ENCODE data around the gene NF2. TPM values are rescaled to one million over a fixed set of nuclear protein-coding genes. Genes with fewer than 3 reads are reported as not detected.
A peak's percentile ranks its signal among the peaks of the same experiment; 100 is the strongest.
"Not testable (repeated sequence)": the region's sequence is repeated elsewhere in the genome, so short reads cannot be mapped to it uniquely, and the experiment has no call there.

Gene NF2
- total RNA-seq, 1 donor from 2014 or later, result 372 TPM

DNA sequence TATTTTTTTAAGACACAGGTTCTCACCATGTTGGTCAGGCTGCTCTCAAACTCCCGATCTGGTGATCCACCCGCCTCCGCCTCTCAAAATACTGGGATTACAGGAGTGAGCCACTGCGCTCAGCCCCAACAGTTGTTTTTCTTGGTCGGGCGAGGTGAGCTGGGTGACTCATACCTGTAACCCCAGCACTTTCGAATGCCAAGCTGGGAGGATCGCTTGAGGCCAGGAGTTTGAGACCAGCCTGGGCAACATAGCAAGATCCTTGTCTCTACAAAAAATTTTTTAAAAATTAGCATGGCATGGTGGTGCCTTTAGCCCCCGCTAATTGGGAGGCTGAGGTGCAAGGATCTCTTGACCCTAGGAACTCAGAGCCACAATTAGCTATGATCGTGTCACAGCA lies 7.0 kb upstream of the NF2 start:
- DNase-seq (ENCODE audit: low read depth), result no peak

DNA sequence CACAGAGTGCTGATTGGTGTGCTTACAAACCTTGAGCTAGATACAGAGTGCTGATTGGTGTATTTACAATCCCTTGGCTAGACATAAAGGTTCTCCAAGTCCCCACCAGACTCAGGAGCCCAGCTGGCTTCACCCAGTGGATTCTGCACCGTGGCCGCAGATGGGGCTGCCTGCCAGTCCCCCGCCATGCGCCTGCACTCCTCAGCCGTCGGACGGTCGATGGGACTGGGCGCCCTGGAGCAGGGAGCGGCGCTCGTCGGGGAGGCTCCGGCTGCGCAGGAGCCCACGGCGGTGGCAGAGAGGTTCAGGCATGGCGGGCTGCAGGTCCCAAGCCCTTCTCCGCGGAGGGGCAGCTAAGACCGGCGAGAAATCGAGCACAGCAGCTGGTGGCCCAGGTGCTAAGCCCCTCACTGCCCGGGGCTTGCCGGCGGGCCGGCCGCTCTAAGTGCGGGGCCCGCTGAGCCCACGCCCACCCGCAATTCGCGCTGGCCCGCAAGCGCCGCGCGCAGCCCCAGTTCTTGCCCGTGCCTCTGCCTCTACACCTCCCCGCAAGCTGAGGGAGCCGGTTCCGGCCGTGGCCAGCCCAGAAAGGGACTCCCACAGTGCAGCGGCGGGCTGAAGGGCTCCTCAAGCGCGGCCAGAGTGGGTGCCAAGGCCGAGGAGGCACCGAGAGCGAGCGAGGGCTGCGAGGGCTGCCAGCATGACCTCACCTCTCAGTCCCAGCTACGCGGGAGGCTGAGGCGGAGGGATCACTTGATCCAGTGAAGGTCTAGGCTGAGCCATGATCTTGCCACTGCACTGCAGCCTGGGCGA lies 5.4 kb upstream of the NF2 start:
- DNase-seq (ENCODE audit: low read depth), result not testable (repeated sequence)

DNA sequence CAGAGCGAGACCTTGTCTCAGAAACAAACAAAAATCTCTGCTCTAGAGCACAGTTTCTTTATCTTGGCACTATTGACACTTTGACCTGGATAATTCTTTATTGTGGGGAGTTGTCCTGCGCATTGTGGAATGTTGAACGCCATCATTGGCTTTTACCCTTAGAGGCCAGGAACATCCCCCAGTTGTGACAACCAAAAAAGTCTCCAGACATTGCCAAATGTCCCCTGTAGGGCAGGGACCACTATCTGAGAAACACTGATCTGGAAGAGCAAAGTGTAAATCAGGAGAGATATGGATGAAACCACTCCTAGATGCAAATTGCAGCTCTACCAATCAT lies 4.8 kb upstream of the NF2 start:
- no peak for DNase-seq (ENCODE audit: low read depth)

DNA sequence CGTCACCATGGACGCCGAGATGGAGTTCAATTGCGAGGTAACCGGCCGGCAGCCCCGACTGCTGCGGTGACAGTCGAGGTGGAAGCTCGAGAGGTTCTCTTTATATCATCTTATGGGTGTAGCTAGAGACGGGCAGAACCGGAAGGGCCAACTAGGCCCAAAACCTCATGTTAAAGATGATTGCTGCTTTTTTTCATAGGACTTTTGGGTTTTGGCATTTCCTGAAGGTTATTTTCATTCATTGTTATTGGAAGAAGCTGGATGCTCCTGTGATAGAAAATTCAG lies 585 bp downstream of the NF2 start:
- no peak for DNase-seq (ENCODE audit: low read depth)

DNA sequence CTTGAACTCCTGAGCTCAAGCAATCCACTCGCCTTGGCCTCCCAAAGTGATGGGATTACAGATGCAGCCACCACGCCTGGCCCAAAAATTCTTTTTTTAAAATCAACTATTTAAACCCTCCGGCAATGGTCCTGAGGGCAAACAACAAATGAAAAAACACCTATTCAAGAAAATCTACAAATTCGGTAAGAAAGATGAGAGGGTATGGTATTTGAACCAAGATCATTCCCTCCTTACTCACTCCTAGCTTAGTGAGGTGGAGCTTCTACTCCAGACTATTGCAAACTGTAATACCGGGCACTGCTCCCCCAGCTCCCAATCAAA lies 2.1 kb downstream of the NF2 start:
- DNase-seq (ENCODE audit: low read depth), result no peak

DNA sequence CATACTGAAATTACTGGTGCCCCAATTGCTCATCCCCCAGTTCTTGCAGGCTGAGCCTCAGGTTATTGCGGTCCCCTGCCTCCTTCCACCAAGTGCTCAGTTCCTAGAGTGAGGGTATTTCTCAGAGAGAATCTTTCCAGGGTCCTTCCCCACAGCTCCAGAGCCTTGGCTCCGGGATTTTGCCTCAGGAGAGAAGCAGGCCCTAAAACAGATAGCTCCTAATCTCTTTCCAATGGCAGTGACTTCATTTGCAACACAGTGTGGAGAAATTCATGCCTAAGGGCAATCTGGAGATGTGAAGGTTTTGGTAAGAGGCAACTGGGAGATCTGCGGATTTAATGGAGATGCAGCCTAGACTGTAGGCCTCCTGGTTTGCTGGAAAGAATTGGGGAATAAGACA lies 2.9 kb downstream of the NF2 start:
- no peak for DNase-seq (ENCODE audit: low read depth)

DNA sequence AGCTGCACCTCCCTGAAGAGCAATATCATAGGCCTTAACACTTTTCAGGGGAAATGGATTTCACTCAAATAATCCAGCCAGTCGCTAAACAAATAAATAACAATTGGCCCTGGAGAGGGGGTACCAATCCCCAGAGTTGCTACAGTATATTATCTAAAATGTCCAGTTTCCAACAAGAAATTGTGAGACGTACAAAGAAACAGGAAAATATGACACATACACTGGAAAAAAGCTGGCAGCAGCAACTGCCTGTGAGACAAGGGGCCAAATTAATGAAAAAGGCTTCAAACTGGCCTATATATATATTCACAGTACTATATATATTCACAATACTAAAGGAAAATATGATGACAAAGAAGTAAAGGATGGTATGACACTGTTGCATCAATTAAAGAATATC lies 4.0 kb downstream of the NF2 start:
- no peak for DNase-seq (ENCODE audit: low read depth)

DNA sequence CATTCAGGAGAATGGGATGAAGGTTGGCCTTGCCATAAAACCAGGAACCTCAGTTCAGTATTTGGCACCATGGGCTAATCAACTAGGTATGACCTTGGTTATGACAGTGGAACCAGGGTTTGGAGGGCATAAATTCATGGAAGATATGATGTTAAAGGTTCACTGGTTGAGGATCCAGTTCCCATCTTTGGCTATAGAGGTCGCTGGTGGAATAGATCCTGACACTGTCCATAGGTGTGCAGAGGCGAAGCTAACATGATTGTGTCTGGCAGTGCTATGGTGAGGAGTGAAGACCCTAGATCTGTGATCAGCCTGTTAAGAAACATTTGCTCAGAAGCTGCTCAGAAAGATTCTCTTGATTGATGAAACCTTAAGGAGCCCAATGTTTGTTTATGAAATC lies 5.7 kb downstream of the NF2 start:
- no peak for DNase-seq (ENCODE audit: low read depth)

DNA sequence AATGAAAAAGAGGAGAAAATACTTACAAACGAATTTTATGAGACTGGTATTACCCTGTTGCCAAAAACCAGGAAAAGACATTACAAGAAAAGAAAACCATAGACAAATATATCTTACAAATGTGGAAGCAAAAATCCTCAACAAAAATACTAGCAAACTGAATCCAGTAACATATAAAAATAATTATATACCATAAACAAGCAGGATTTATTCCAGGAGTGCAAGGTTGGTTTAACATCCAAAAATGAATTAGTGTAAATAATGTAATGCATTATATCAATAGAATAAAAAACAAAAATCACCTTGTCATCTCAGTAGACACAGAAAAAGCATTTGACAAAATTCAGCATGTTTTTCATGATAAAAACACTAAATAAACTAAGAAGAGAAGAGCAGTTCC lies 7.3 kb downstream of the NF2 start:
- no peak for DNase-seq (ENCODE audit: low read depth)

DNA sequence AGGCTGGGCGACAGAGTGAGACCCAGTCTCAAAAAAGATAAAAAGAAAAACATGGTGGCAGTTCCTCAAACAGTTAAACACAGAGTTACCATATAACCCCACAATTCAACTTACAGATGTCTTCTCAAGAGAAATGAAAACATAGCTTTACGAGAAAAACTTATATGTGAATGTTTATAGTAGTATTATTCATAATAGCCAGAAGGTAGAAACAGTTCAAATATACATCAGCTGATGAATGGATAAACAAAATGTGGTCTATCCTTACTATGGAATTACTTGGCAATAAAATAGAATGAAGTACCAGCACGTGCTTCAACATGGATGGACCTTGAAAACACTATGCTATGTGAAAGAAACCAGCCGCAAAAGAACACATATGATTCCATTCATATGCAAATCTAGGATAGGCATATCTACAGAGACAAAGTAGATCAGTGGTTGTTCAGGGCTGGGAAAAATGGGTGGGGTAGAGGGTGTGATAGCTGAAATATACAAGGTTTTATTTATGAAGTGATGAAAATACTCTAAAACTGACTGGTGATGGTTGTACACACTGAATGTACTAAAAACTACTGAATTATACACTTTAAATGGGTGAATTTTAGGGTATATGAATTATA lies 12.4 kb downstream of the NF2 start:
- DNase-seq (ENCODE audit: low read depth), result no peak

DNA sequence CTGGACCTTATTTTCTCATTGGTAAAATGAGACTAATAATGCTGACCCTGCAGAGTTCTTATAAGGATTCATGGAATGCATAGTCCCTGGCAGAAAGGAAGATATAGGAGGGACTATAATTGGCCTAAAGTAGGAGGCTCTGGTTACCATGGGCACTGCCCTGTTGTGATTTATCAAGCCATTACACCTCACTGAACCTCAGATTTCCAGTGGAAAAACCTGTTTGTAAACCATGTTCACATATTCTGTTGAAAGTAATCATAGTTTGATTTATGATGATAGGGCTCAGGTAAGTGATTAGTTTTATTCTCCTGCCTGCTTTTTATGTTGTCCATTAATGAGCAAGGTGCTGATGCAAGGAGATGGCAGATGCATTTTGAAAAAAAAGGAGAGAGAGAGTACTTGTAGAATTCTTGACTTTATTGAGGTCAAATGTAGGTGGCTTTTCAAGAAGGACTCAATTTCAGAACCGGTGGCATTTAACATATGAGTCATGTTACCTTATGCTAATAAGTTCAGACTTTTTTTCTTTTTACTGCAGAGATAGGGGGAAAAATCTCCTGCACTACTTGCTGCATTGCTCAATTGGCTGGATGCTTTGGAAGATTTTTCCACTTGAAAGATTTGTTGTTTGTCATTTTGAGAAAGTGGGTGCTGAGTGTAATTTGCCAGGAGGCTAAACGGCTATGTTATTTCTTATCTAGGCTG lies 14.6 kb downstream of the NF2 start:
- peak; percentile 97 for DNase-seq (ENCODE audit: low read depth)

DNA sequence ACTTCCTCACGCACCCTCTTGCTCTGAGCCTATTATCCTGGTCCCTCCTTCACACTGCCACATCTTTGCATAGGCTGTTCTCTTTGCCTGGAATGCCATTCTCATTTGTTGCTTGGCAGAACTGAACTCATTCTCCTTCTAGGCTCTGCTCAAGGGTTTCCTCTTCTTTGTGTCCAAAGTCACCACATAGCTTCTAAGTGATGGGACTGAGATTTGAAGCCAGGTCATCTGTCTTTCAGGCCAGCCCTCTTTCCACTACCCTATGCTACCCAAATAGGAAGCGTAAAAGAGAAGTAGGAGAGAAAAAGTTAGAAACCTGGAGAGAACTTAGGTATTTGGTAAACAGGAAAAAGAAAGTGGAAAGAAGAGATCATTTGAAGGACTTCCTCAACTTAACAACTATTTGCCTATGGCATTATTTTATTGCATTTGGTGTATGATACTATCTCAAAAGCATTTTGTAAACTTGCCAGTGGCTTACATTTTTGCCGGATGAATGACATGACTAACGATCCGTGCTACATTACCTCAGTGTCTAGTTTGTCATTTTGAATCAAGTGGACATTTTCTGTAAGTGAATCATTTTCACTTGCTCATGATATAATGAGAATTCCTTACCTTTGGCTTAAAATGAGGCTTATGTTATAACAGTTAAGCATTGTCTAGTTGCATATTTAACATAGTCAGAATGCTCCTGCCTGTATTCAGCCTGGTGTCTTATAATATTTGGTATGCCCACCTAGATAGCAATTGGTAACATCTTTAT lies 18.5 kb downstream of the NF2 start:
- peak; percentile 100 for DNase-seq (ENCODE audit: low read depth)

DNA sequence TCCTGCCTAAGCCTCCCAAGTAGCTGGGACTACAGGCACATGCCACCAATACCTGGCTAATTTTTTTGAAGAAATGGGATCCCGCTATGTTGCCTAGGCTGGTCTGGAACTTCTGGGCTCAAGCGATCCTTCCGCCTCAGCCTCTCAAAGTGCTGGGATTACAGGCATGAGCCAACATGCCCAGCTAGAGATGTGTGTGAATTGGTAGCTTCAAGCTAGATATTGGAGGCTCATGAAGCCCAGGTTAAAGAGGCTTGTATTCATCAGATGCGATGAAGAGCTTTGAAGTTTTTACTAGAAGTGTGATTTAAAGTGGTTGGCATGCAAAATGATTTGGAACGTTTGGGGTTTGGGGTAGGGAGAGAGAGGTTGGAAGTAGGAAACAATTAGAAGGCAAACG lies 19.6 kb downstream of the NF2 start:
- no peak for DNase-seq (ENCODE audit: low read depth)

DNA sequence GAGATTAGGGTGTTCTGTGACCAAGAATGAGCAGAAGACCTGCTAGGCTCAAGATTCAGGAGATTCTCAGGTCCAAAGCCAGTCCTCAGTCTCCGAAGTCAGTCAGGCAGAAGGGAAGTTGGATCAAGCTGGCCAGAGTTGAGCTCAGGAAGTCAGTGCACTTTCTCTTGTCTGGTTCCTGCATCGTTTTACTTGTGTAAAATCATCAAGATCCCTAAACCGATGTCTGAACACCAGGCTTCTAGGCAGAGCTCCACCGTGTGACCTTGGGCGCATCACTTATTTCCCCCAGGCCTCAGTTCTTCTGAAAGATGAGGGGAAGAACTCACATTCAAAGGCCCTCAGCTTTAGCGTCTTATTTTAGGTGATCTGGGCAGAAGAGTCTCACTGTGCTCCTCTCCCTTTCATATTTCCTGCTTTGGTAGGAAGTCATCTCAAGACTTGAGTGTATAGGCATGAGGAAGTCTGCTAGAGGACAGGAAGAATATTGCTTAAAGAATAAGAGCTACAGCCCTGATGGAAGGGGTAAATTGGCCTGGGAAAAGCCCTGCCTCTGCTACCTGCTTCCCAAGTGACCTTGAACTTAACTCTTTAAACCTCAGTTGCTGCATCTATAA lies 20.2 kb downstream of the NF2 start:
- DNase-seq (ENCODE audit: low read depth), result no peak

DNA sequence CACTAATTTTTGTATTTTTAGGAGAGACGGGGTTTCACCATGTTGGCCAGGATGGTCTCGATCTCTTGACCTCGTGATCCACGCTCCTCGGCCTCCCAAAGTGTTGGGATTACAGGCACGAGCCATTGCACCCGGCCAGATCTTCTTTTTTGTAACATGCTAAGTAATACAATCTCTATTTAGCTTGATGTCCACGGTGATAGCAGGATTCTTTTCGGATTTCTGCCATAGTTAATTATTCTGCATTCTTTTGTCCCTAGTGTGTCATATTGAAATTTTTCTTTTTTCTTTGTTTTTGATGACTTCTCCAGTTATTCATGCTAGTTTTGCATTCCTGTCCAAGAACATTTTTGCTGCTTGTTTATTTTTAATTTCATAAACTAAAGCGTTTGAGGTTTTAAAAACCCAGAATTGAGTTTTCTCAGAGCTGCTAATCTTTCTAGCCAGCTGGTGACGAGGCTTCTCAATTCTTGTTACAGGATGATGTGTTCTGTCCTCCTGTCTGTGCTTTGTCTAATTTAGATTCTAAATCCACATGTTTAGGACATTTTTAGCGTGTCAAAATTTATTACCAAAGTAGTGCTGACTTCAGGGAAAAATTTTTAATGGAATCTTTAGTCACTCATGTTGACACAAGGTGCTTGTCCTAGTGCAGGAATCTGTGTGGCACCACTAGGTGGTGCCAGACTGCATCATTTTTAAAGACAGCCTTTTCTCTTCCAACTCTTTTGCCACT lies 21.8 kb downstream of the NF2 start:
- DNase-seq (ENCODE audit: low read depth), result peak; percentile 81

DNA sequence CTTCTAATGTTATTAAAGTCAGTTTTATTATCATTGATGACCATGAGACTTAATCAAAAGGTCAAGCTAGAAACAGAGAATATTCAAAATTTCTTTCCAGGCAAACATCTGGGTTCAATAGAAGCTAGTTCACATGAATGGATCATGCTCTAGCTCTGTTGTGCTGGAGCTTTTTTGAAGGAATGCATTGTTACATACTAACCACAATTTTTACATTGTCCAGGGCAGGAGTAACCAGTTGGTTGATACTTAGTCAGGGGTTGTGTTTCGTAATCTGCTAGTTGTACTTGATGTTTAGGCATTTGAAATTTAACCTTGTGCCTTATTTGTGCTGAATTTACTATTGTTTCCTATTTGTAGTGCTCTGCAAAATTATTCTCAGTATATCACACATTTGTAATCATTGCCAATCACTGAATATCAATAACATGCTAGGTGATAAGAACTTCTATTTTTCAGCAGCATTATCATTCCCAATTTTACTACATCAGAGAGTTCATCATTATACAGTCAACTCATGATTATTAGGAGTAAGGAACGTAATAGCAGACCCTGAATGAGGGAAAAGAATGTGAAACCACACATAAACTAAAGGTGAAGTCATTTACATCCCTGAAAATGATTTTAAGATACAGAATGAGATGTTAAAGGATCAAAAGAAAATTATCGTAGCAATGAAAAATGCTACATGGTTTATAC lies 23.2 kb downstream of the NF2 start:
- DNase-seq (ENCODE audit: low read depth), result peak; percentile 90

DNA sequence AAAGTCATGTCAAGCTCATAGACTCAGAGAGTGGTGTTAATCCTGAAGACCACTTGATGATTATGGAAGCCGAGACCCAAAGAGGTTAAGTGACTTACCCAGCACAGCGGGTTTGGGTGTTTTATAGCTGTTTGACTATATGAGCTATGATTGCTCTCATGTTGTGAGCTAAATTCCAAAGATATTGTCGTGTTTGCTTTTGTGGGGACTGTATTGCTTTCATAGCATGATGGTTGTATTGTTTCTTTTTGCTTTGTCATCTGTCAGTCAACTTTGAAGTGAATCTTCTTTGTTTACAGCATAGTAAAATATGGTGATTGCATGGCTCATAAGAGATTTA lies 23.7 kb downstream of the NF2 start:
- no peak for DNase-seq (ENCODE audit: low read depth)

DNA sequence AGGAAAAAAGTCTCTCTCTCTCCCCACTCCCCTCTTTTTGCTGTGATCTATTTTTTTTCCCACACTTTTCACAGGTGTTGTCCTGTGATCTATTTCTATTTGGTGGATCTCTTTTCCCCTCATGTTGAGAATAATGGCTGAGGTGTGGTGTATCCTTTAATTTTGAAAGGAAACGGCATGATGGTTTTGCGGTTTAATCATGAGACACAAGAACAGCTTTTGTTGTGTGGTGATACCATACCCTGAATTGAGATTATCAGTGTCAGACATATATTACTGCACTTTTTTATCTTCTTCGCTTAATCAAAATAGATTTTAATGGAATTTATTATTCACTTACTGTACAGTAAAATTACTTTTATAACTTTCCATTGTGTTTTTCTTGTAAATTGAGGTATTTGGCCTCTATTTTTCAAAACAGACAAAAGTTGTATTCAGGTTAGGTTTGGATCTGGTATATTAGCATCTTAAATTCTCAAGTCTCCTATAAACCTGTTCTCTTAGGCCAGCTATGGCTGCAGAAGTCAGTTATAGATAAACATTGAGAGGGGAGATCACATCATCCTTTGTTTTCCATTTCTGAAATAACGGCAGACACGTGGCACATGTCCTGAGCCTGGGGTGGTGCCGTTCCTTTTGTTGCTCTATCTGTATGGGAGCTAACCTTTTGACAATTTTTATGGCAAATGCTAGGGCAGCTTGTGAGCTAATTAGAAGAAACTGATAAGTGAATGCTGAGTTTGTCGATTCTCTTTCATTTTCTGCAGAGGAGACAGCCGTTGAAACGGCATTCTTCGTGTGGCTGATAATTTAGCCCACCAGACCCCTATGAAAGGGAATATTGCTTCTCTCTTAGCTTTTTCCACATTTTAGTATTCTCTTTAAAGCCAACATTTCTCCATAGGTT lies 25.8 kb downstream of the NF2 start:
- DNase-seq (ENCODE audit: low read depth), result no peak

DNA sequence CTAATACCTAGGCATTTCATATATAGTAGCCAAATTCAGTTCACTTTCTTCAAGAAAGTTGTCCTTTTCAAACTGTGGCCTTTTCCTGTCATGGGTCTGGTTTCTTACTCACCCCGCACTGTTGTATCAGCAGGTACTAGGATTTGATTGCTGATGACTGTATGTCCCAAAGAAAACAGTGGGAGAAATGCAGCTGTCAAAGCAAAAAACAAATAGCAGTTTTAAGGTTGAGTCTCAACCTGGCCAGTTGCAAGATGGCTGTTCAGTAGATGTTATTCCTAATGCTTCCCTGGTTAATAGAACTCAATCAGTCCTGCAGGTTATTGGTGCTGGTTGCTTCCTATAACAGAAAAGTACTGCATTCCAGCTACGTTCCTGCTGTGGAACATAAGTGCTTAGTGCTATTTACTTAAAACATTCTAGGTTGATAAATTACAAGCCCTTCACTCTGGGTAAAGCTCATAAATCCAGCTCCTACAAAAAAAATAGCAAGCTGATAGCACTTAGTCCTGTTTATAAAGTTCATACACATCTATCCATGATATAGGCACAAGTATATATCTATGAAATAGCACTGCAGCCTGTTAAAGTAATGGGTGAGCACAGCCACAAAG lies 26.6 kb downstream of the NF2 start:
- no peak for DNase-seq (ENCODE audit: low read depth)

DNA sequence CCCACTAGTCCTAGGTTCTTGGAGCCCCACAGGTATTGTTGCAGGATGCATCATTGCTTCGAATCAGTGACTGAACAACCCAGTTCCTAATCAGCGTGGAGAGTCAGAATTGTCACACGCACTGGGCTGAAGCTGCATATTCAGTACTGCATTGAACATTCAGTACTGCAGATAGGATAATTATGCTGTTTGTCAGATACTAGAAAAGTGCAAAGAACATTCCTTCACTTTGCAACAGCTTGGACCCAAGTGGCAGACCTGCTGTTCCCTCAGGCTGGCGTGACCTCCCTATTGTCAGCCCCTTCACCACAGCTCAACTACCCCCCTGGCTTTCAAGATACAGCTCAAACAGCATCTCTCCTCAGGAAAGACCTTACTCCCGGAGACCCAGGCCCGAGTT lies 27.6 kb downstream of the NF2 start:
- no peak for DNase-seq (ENCODE audit: low read depth)

All from renal cortical epithelial cell (primary cell).